Measurements from ENCODE around the gene CYP39A1. TPM values are rescaled to one million over a fixed set of nuclear protein-coding genes. Genes with fewer than 3 reads are reported as not detected.

The CYP39A1 gene
- total and polyA plus RNA-seq, 2 of the 13 experiments (the other 11 are each of a cell fraction or from before 2014, with no cell fraction given), result 0.13 TPM; not detected in 1

GRCh38 chr6:46505693-46506512, 146.7 kb downstream of the CYP39A1 start:
- no peak for TF ChIP-seq MTF1 (CRISPR knock-in tag; IDR thresholded peaks at IDR 0.05)
- TF ChIP-seq KLF13 (CRISPR knock-in tag; IDR thresholded peaks at IDR 0.05), result no peak
- TF ChIP-seq UBTF (CRISPR knock-in tag; IDR thresholded peaks at IDR 0.05), result no peak
- TF ChIP-seq CHCHD3 (CRISPR knock-in tag; IDR thresholded peaks at IDR 0.05), result no peak
- TF ChIP-seq ZNF720 (CRISPR knock-in tag; IDR thresholded peaks at IDR 0.05), result no peak
- TF ChIP-seq LBX2 (CRISPR knock-in tag; IDR thresholded peaks at IDR 0.05; ENCODE audit: borderline replicate concordance), result no peak
- TF ChIP-seq TEF (CRISPR knock-in tag; IDR thresholded peaks at IDR 0.05), result no peak
- no peak for TF ChIP-seq DNMT1 (CRISPR knock-in tag; IDR thresholded peaks at IDR 0.05)
- no peak for TF ChIP-seq ZNF788 (CRISPR knock-in tag; IDR thresholded peaks at IDR 0.05; ENCODE audit: borderline replicate concordance)
- TF ChIP-seq KDM5A (IDR thresholded peaks at IDR 0.05; ENCODE audit: borderline replicate concordance, low read length), result no peak
- TF ChIP-seq ZFP62 (CRISPR knock-in tag; IDR thresholded peaks at IDR 0.05), result no peak
- TF ChIP-seq CBX2 (IDR thresholded peaks at IDR 0.05; ENCODE audit: low read depth, low read length), result no peak
- TF ChIP-seq CBX2 (CRISPR knock-in tag; IDR thresholded peaks at IDR 0.05; ENCODE audit: low read depth), result no peak
- no peak for TF ChIP-seq ZNF749 (CRISPR knock-in tag; IDR thresholded peaks at IDR 0.05; ENCODE audit: borderline replicate concordance)
- Histone ChIP-seq H3K9me3 (ENCODE audit: low read length) (no peaks in the 10 kb centered on the region), H4K20me1 (ENCODE audit: insufficient read depth, low read length) (no peaks in the 10 kb centered on the region), H2AFZ (ENCODE audit: low read length) (no peak overlapping the region), H3K9ac (ENCODE audit: insufficient read depth, low read depth, low read length) (no peak overlapping the region), H3K4me3 (replicated peaks in 1 of 3; ENCODE audit: insufficient read depth in 1 of 3, low read depth in 2 of 3, low read length in 3 of 3) (no peak overlapping the region), H3K27me3 (ENCODE audit: control insufficient read depth in 1 of 2, insufficient read depth in 2 of 2, low read length in 2 of 2) (no peaks in the 10 kb centered on the region), H3K36me3 (replicated peaks in 1 of 2; ENCODE audit: control insufficient read depth in 1 of 2, insufficient read depth in 2 of 2, low read length in 2 of 2) (no peaks in the 10 kb centered on the region), H3K79me2 (ENCODE audit: insufficient read depth, low read length) (no peaks in the 10 kb centered on the region), H3K4me2 (ENCODE audit: low read depth, low read length) (no peak overlapping the region), H3K27ac (ENCODE audit: extremely low read length, insufficient read depth, low read length) (no peak overlapping the region), H3K4me1 (ENCODE audit: insufficient read depth, low read length) (no peaks in the 10 kb centered on the region)
- POLR2A ChIA-PET, result no interaction called here
- in situ Hi-C loops (cut with HindIII; ENCODE audit: extremely low pct_ligation_motif_present, low pct_unique_long_range_greater_than_20kb) (no loop called here), intact Hi-C loops (cut with micrococcal nuclease; ENCODE audit: unreplicated experiment) (no loop called here)
- ATAC-seq (no peak), FAIRE-seq (no peak), DNase-seq (ENCODE audit: low spot score) (no peak)
- CTCF ChIA-PET (ENCODE audit: low intra/inter-chr PET ratio, low total read pairs), result no interaction called here
- no TSS peak for BruUV-seq (replicated peaks)
- WGBS (ENCODE audit: low lambda C conversion rate), result 14% methylated on average over 7 of the region's 7 CpGs

Data from HepG2 (cell line).